ENCODE results near the gene GLRX. TPM values are rescaled to one million over a fixed set of nuclear protein-coding genes. Genes with fewer than 3 reads are reported as not detected.

GLRX gene
- total and polyA plus RNA-seq, 2 of the 13 experiments (the other 11 are each of a cell fraction or from before 2014, with no cell fraction given), result 63.8 to 499 TPM

- 0 out of 2 replicates have a peak, but pooled peaks have one; percentile 9 for TF ChIP-seq BHLHE40 (IDR thresholded peaks at IDR 0.05; ENCODE audit: low read length)
- TF ChIP-seq ZBTB21 (CRISPR knock-in tag; IDR thresholded peaks at IDR 0.05), result no peak
- no peak for TF ChIP-seq PRDM10 (CRISPR knock-in tag; IDR thresholded peaks at IDR 0.05; ENCODE audit: low read depth)
- TF ChIP-seq, protein P1, sequence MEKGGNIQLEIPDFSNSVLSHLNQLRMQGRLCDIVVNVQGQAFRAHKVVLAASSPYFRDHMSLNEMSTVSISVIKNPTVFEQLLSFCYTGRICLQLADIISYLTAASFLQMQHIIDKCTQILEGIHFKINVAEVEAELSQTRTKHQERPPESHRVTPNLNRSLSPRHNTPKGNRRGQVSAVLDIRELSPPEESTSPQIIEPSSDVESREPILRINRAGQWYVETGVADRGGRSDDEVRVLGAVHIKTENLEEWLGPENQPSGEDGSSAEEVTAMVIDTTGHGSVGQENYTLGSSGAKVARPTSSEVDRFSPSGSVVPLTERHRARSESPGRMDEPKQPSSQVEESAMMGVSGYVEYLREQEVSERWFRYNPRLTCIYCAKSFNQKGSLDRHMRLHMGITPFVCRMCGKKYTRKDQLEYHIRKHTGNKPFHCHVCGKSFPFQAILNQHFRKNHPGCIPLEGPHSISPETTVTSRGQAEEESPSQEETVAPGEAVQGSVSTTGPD (CRISPR knock-in tag; IDR thresholded peaks at IDR 0.05), result no peak
- no peak for TF ChIP-seq FOXP1 (IDR thresholded peaks at IDR 0.05)
- peak; percentile 58; the same call in 1 of the 2 replicates for TF ChIP-seq FOXP1 (CRISPR knock-in tag; IDR thresholded peaks at IDR 0.05)
- peak; percentile 62; the same call in 1 of the 2 replicates for TF ChIP-seq ERF (CRISPR knock-in tag; IDR thresholded peaks at IDR 0.05)
- TF ChIP-seq ELF3 (CRISPR knock-in tag; IDR thresholded peaks at IDR 0.05), result peak; percentile 85
- TF ChIP-seq ETV5 (CRISPR knock-in tag; IDR thresholded peaks at IDR 0.05; ENCODE audit: borderline replicate concordance), result peak; percentile 94
- no peak for TF ChIP-seq ZNF143 (CRISPR knock-in tag; IDR thresholded peaks at IDR 0.05)
- TF ChIP-seq ATF3 (CRISPR knock-in tag; IDR thresholded peaks at IDR 0.05), result no peak
- no peak for TF ChIP-seq EEA1 (CRISPR knock-in tag; IDR thresholded peaks at IDR 0.05; ENCODE audit: borderline replicate concordance)
- TF ChIP-seq, protein P2, sequence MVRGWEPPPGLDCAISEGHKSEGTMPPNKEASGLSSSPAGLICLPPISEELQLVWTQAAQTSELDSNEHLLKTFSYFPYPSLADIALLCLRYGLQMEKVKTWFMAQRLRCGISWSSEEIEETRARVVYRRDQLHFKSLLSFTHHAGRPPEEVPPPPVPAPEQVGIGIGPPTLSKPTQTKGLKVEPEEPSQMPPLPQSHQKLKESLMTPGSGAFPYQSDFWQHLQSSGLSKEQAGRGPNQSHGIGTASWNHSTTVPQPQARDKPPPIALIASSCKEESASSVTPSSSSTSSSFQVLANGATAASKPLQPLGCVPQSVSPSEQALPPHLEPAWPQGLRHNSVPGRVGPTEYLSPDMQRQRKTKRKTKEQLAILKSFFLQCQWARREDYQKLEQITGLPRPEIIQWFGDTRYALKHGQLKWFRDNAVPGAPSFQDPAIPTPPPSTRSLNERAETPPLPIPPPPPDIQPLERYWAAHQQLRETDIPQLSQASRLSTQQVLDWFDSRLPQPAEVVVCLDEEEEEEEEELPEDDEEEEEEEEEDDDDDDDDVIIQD (CRISPR knock-in tag; IDR thresholded peaks at IDR 0.05; ENCODE audit: low read depth), result 0 out of 2 replicates have a peak, but pooled peaks have one; percentile 38
- TF ChIP-seq RARA (CRISPR knock-in tag; IDR thresholded peaks at IDR 0.05), result peak; percentile 35; the same call in 1 of the 2 replicates
- TF ChIP-seq, protein P3, sequence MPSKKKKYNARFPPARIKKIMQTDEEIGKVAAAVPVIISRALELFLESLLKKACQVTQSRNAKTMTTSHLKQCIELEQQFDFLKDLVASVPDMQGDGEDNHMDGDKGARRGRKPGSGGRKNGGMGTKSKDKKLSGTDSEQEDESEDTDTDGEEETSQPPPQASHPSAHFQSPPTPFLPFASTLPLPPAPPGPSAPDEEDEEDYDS (CRISPR knock-in tag; IDR thresholded peaks at IDR 0.05), result 0 out of 2 replicates have a peak, but pooled peaks have one; percentile 27
- peak; percentile 32; the same call in 1 of the 2 replicates for TF ChIP-seq ZNF788 (CRISPR knock-in tag; IDR thresholded peaks at IDR 0.05; ENCODE audit: borderline replicate concordance)
- no peak for TF ChIP-seq LCORL (IDR thresholded peaks at IDR 0.05)
- TF ChIP-seq LCORL (CRISPR knock-in tag; IDR thresholded peaks at IDR 0.05), result 0 out of 2 replicates have a peak, but pooled peaks have one; percentile 24
- TF ChIP-seq ARID5B (CRISPR knock-in tag; IDR thresholded peaks at IDR 0.05), result peak; percentile 86
- 0 out of 2 replicates have a peak, but pooled peaks have one; percentile 32 for TF ChIP-seq ESRRA (CRISPR knock-in tag; IDR thresholded peaks at IDR 0.05; ENCODE audit: low read depth)
- 0 out of 2 replicates have a peak, but pooled peaks have one; percentile 28 for TF ChIP-seq PITX1 (CRISPR knock-in tag; IDR thresholded peaks at IDR 0.05)
Observed at GRCh38 chr5:95812074-95812471, 10.5 kb downstream of the GLRX start (continued).

Data from HepG2 (cell line).